ENCODE measurements around the gene INA. TPM values are rescaled to one million over a fixed set of nuclear protein-coding genes. Genes with fewer than 3 reads are reported as not detected.

The INA gene
- total RNA-seq, 3 donors from 2014 or later (not counting 1 experiment from before 2014, with no cell fraction given): not detected

- no peak overlapping the region for H3K27ac ChIP-seq (ENCODE audit: low read length)
- intact Hi-C loops (cut with micrococcal nuclease): no loop called here
- no peak overlapping the region for H3K4me3 Mint-ChIP-seq
These were observed 1.9 kb downstream of the INA start for GRCh38 chr10:103278862-103279298.

GRCh38 chr10:103280031-103280430 is 3.1 kb downstream of the INA start:
- 77% methylated on average over 3 of the region's 3 CpGs for WGBS (ENCODE audit: insufficient coverage)
- peaks cover 54 to 67% of the 10 kb centered on the region in 2 donors for H3K27me3 Mint-ChIP-seq (ENCODE audit: low read depth in 2 of 2)
- DNase-seq (no peak), ATAC-seq (no peak)
- H3K27ac Mint-ChIP-seq: no peak overlapping the region
- Histone ChIP-seq H3K9me3 (ENCODE audit: control insufficient read depth, insufficient read depth, low read length) (peaks cover 4% of the 10 kb centered on the region), H3K4me3 (ENCODE audit: low read length) (no peak overlapping the region), H3K27me3 (ENCODE audit: control insufficient read depth, insufficient read depth, low read length) (peaks cover 32% of the 10 kb centered on the region), H3K27ac (ENCODE audit: low read length) (no peak overlapping the region), H3K4me1 (ENCODE audit: control insufficient read depth, insufficient read depth, low read length) (peaks cover 7% of the 10 kb centered on the region), H3K36me3 (ENCODE audit: control insufficient read depth, insufficient read depth, low read length) (no peaks in the 10 kb centered on the region)
- H3K36me3 Mint-ChIP-seq: no peaks in the 10 kb centered on the region
- peaks cover 0 to 4% of the 10 kb centered on the region in 2 donors for H3K9me3 Mint-ChIP-seq
- no peak overlapping the region for H3K4me3 Mint-ChIP-seq
- peaks cover 0 to 9% of the 10 kb centered on the region in 2 donors for H3K4me1 Mint-ChIP-seq
- TF ChIP-seq, protein P1, sequence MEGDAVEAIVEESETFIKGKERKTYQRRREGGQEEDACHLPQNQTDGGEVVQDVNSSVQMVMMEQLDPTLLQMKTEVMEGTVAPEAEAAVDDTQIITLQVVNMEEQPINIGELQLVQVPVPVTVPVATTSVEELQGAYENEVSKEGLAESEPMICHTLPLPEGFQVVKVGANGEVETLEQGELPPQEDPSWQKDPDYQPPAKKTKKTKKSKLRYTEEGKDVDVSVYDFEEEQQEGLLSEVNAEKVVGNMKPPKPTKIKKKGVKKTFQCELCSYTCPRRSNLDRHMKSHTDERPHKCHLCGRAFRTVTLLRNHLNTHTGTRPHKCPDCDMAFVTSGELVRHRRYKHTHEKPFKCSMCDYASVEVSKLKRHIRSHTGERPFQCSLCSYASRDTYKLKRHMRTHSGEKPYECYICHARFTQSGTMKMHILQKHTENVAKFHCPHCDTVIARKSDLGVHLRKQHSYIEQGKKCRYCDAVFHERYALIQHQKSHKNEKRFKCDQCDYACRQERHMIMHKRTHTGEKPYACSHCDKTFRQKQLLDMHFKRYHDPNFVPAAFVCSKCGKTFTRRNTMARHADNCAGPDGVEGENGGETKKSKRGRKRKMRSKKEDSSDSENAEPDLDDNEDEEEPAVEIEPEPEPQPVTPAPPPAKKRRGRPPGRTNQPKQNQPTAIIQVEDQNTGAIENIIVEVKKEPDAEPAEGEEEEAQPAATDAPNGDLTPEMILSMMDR (IDR thresholded peaks at IDR 0.05): no peak
- intact Hi-C loops (cut with micrococcal nuclease): no loop called here

More at GRCh38 chr10:103278862-103279298, 1.9 kb downstream of the INA start:
- Mint-ChIP-seq H3K9me3 (peaks cover 0 to 4% of the 10 kb centered on the region in 2 donors), H3K36me3 (no peaks in the 10 kb centered on the region), H3K27ac (no peak overlapping the region), H3K27me3 (ENCODE audit: low read depth in 2 of 2) (peaks cover 56 to 67% of the 10 kb centered on the region in 2 donors), H3K4me1 (peaks cover 0 to 9% of the 10 kb centered on the region in 2 donors)
- DNase-seq (peak in 1 of 2 donors; percentile 61), ATAC-seq (no peak)
- TF ChIP-seq, protein P1 (IDR thresholded peaks at IDR 0.05): no peak
- H3K36me3 ChIP-seq (ENCODE audit: control insufficient read depth, insufficient read depth, low read length): no peaks in the 10 kb centered on the region
- WGBS (ENCODE audit: insufficient coverage): 8% methylated on average over 11 of the region's 11 CpGs
- peaks cover 4% of the 10 kb centered on the region for H3K9me3 ChIP-seq (ENCODE audit: control insufficient read depth, insufficient read depth, low read length)
- peaks cover 32% of the 10 kb centered on the region for H3K27me3 ChIP-seq (ENCODE audit: control insufficient read depth, insufficient read depth, low read length)
- no peak overlapping the region for H3K4me3 ChIP-seq (ENCODE audit: low read length)
- peaks cover 7% of the 10 kb centered on the region for H3K4me1 ChIP-seq (ENCODE audit: control insufficient read depth, insufficient read depth, low read length)

- no peaks in the 10 kb centered on the region for H3K36me3 Mint-ChIP-seq
These were observed 3.6 kb downstream of the INA start for GRCh38 chr10:103280506-103280905.

More at GRCh38 chr10:103280506-103280905, 3.6 kb downstream of the INA start:
- Mint-ChIP-seq H3K27me3 (ENCODE audit: low read depth in 2 of 2) (peaks cover 49 to 62% of the 10 kb centered on the region in 2 donors), H3K4me1 (peaks cover 0 to 9% of the 10 kb centered on the region in 2 donors), H3K9me3 (peaks cover 0 to 4% of the 10 kb centered on the region in 2 donors), H3K27ac (no peak overlapping the region), H3K4me3 (no peak overlapping the region)
- Histone ChIP-seq H3K36me3 (ENCODE audit: control insufficient read depth, insufficient read depth, low read length) (no peaks in the 10 kb centered on the region), H3K4me3 (ENCODE audit: low read length) (no peak overlapping the region), H3K27ac (ENCODE audit: low read length) (no peak overlapping the region), H3K9me3 (ENCODE audit: control insufficient read depth, insufficient read depth, low read length) (peaks cover 4% of the 10 kb centered on the region), H3K4me1 (ENCODE audit: control insufficient read depth, insufficient read depth, low read length) (peaks cover 7% of the 10 kb centered on the region), H3K27me3 (ENCODE audit: control insufficient read depth, insufficient read depth, low read length) (peaks cover 28% of the 10 kb centered on the region)
- whole genome bisulfite sequencing (ENCODE audit: insufficient coverage): 86% methylated on average over 2 of the region's 2 CpGs
- intact Hi-C loops (cut with micrococcal nuclease): no loop called here
- TF ChIP-seq, protein P1 (IDR thresholded peaks at IDR 0.05): no peak
- no peak for DNase-seq
- no peak for ATAC-seq
